Naive thymus-derived CD4-positive, alpha-beta T cell (primary cell): ENCODE measurements around the gene CALCOCO2. TPM values are rescaled to one million over a fixed set of nuclear protein-coding genes. Genes with fewer than 3 reads are reported as not detected.

Experiments used
- ATAC-seq: fragments of 150-1000 bp; cut with Tn5 transposase; 2 replicates; pipeline ENCODE4 v1.10.0; 2021; ENCODE audit warnings: mild to moderate bottlenecking, moderate library complexity
- CTCF ChIA-PET: fragments of 350-600 bp; sonication (Branson Sonifier 250); formaldehyde crosslinking; loops from one replicate; lab custom pipeline; 2021; ENCODE audit warnings: antibody characterized with exemption; lab: Charles Lee
- POLR2A ChIA-PET: fragments of 350-600 bp; sonication (Branson Sonifier 250); formaldehyde crosslinking; loops from one replicate; lab custom pipeline; 2021; ENCODE audit warnings: antibody characterized with exemption, inconsistent platforms; lab: Charles Lee
- DNase-seq, 9 donors: peaks; one replicate each; pipeline versions ENCODE4 v3.0.0 to v3.0.0-alpha.2; 2020 to 2022; ENCODE audit warnings: mixed read lengths in 1 of 9
- H3K27ac ChIP-seq: one replicate; pipeline ENCODE4 v1.7.0; 2013; ENCODE audit warnings: mild to moderate bottlenecking, low read depth, low read length, moderate library complexity
- H3K27me3 ChIP-seq, 2 donors: one replicate each; pipeline ENCODE4 v1.7.0; 2013; ENCODE audit warnings: low read length in 2 of 2, mild to moderate bottlenecking in 2 of 2, moderate library complexity in 2 of 2; ENCODE audit not compliant: control insufficient read depth in 2 of 2, insufficient read depth in 2 of 2
- H3K36me3 ChIP-seq, 3 experiments: 1 replicate in 2 of 3; 2 replicates in 1 of 3; pipeline ENCODE4 v1.7.0; 2013; ENCODE audit warnings: low read length in 3 of 3, mild to moderate bottlenecking in 3 of 3, moderate library complexity in 1 of 3; ENCODE audit not compliant: insufficient read depth in 3 of 3, control insufficient read depth in 2 of 3
- H3K4me1 ChIP-seq, 2 donors: one replicate each; pipeline ENCODE4 v1.7.0; 2013; ENCODE audit warnings: low read length in 2 of 2, mild to moderate bottlenecking in 2 of 2, moderate library complexity in 1 of 2; ENCODE audit not compliant: control insufficient read depth in 2 of 2, insufficient read depth in 2 of 2
- H3K4me3 ChIP-seq: 2 replicates; pipeline ENCODE4 v1.7.0; 2013; ENCODE audit warnings: mild to moderate bottlenecking, low read length
- H3K9me3 ChIP-seq, 3 experiments: 1 replicate in 2 of 3; 2 replicates in 1 of 3; pipeline ENCODE4 v1.7.0; 2013; ENCODE audit warnings: low read length in 3 of 3; ENCODE audit not compliant: control insufficient read depth in 2 of 3
- H3K27ac Mint-ChIP-seq, 9 donors: one replicate each; pipeline ENCODE4 v1.8.0; 2020 to 2022; ENCODE audit warnings: mixed read lengths in 9 of 9, mild to moderate bottlenecking in 8 of 9, moderate library complexity in 5 of 9, inconsistent platforms in 2 of 9
- H3K27me3 Mint-ChIP-seq, 5 donors: one replicate each; pipeline ENCODE4 v1.8.0; 2021 to 2022; ENCODE audit warnings: mixed read lengths in 5 of 5, mild to moderate bottlenecking in 1 of 5
- H3K36me3 Mint-ChIP-seq, 5 donors: one replicate each; pipeline ENCODE4 v1.8.0; 2020 to 2022; ENCODE audit warnings: mixed read lengths in 5 of 5, mild to moderate bottlenecking in 3 of 5, inconsistent platforms in 1 of 5
- H3K4me1 Mint-ChIP-seq, 7 donors: one replicate each; pipeline ENCODE4 v1.8.0; 2020 to 2022; ENCODE audit warnings: mixed read lengths in 7 of 7, mild to moderate bottlenecking in 3 of 7, inconsistent platforms in 1 of 7
- H3K4me3 Mint-ChIP-seq, 10 donors: one replicate each; pipeline ENCODE4 v1.8.0; 2020 to 2022; ENCODE audit warnings: mild to moderate bottlenecking in 10 of 10, mixed read lengths in 10 of 10, moderate library complexity in 6 of 10, inconsistent platforms in 2 of 10
- H3K9me3 Mint-ChIP-seq, 11 donors: one replicate each; pipeline ENCODE4 v1.8.0; 2020 to 2022; ENCODE audit warnings: mixed read lengths in 11 of 11, mild to moderate bottlenecking in 4 of 11, inconsistent platforms in 1 of 11, moderate library complexity in 1 of 11
- intact Hi-C, 2 donors: fragments of 100-400 bp; cut with micrococcal nuclease; formaldehyde crosslinking; loops; one replicate each; pipeline ENCODE4 v1.15.1; 2023
- polyA plus RNA-seq, 2 donors: library from polyadenylated mRNA; unstranded; fragments of 300-500 nt; fragmentation: Illumina TruSeq; gene quantifications; one replicate each; pipeline ENCODE4 v1.2.3, GENCODE V29; 2021
- total RNA-seq, 6 experiments: library from RNA in 5 of 6; stranded (reverse) in 5 of 6; gene quantifications; 1 replicate in 5 of 6; 2 replicates in 1 of 6; pipeline ENCODE4 v1.2.3 and lab custom pipeline; 2021 to 2026

Gene CALCOCO2
- total and polyA plus RNA-seq, 7 experiments from 2014 or later, result 129 to 208 (median 157) TPM

- Mint-ChIP-seq H3K4me3 (no peak overlapping the region), H3K4me1 (peaks cover 7 to 15% (median 12%) of the 10 kb centered on the region in 7 donors), H3K36me3 (no peaks in the 10 kb centered on the region), H3K9me3 (peaks cover 0 to 2% (median 0%) of the 10 kb centered on the region in 11 donors), H3K27me3 (peaks cover 0 to 49% (median 11%) of the 10 kb centered on the region in 5 donors), H3K27ac (no peak overlapping the region)
- Histone ChIP-seq H3K4me1 (peaks cover 0 to 5% of the 10 kb centered on the region in 2 donors), H3K27ac (no peak overlapping the region), H3K36me3 (no peaks in the 10 kb centered on the region), H3K27me3 (no peaks in the 10 kb centered on the region), H3K9me3 (no peaks in the 10 kb centered on the region), H3K4me3 (no peak overlapping the region)
- intact Hi-C loops, result no loop called here
- ChIA-PET CTCF (interaction anchor here (0.9 to 9.4 kb wide), 4 partner anchors 8 to 72 kb away, joined by 3 to 112 read pairs (median 7); no protein-coding TSS in a partner anchor), POLR2A (interaction anchor here (0.7 kb wide), 1 partner anchor 14 kb away, joined by 4 read pairs; no protein-coding TSS in a partner anchor)
- no peak for DNase-seq
- no peak for ATAC-seq
Measured at GRCh38 chr17:48812001-48812400, 18.8 kb upstream of the CALCOCO2 start.

GRCh38 chr17:48814504-48814903 is 16.3 kb upstream of the CALCOCO2 start:
- ATAC-seq (no peak), DNase-seq (peak; percentile 19 to 66 (median 55))
- intact Hi-C loops, result loop anchor here (1.0 to 2.0 kb wide), 2 partner anchors 65 to 218 kb away; no protein-coding TSS in a partner anchor
- Mint-ChIP-seq H3K9me3 (peaks cover 0 to 2% (median 0%) of the 10 kb centered on the region in 11 donors), H3K4me1 (peaks cover 9 to 24% (median 15%) of the 10 kb centered on the region in 7 donors), H3K27me3 (peaks cover 0 to 69% (median 17%) of the 10 kb centered on the region in 5 donors), H3K27ac (no peak overlapping the region), H3K36me3 (no peaks in the 10 kb centered on the region), H3K4me3 (no peak overlapping the region)
- H3K27me3 ChIP-seq, result no peaks in the 10 kb centered on the region
- H3K27ac ChIP-seq, result no peak overlapping the region
- ChIA-PET CTCF (interaction anchor here (1.1 to 9.4 kb wide), 6 partner anchors 8 to 64 kb away, joined by 3 to 112 read pairs (median 4); no protein-coding TSS in a partner anchor), POLR2A (no interaction called here)
- H3K4me1 ChIP-seq, result peaks cover 0 to 13% of the 10 kb centered on the region in 2 donors
- H3K4me3 ChIP-seq, result no peak overlapping the region
- H3K9me3 ChIP-seq, result no peaks in the 10 kb centered on the region
- no peaks in the 10 kb centered on the region for H3K36me3 ChIP-seq

- Mint-ChIP-seq H3K4me3 (peak overlapping the region in 2 of 10 donors; percentile 10 to 47), H3K36me3 (no peaks in the 10 kb centered on the region), H3K27ac (peak overlapping the region in 1 of 9 donors; percentile 11), H3K4me1 (peaks cover 9 to 24% (median 15%) of the 10 kb centered on the region in 7 donors), H3K27me3 (peaks cover 0 to 71% (median 17%) of the 10 kb centered on the region in 5 donors), H3K9me3 (no peaks in the 10 kb centered on the region)
- ChIA-PET CTCF (interaction anchor here (0.7 to 9.4 kb wide), 8 partner anchors 8 to 64 kb away, joined by 3 to 112 read pairs (median 5); no protein-coding TSS in a partner anchor), POLR2A (no interaction called here)
- Histone ChIP-seq H3K27me3 (no peaks in the 10 kb centered on the region), H3K9me3 (no peaks in the 10 kb centered on the region), H3K36me3 (no peaks in the 10 kb centered on the region), H3K4me1 (peaks cover 0 to 13% of the 10 kb centered on the region in 2 donors), H3K4me3 (no peak overlapping the region), H3K27ac (no peak overlapping the region)
- intact Hi-C loops, result loop anchor here in 1 of 2 donors (2.0 kb wide), 1 partner anchor 217 kb away; no protein-coding TSS in a partner anchor
- DNase-seq (no peak), ATAC-seq (no peak)
Measured at GRCh38 chr17:48815311-48815710, 15.5 kb upstream of the CALCOCO2 start.

GRCh38 chr17:48816438-48816773 is 14.4 kb upstream of the CALCOCO2 start:
- Histone ChIP-seq H3K27me3 (no peaks in the 10 kb centered on the region), H3K9me3 (no peaks in the 10 kb centered on the region), H3K4me1 (peaks cover 0 to 13% of the 10 kb centered on the region in 2 donors), H3K36me3 (no peaks in the 10 kb centered on the region), H3K27ac (no peak overlapping the region), H3K4me3 (peak overlapping the region; percentile 60)
- no peak for ATAC-seq
- POLR2A ChIA-PET, result interaction anchor here (1.6 kb wide), 1 partner anchor 27 kb away, joined by 3 read pairs; no protein-coding TSS in a partner anchor
- no peak for DNase-seq
- H3K9me3 Mint-ChIP-seq, result no peaks in the 10 kb centered on the region
- H3K36me3 Mint-ChIP-seq, result no peaks in the 10 kb centered on the region
- CTCF ChIA-PET, result interaction anchor here (1.0 to 9.4 kb wide), 7 partner anchors 9 to 68 kb away, joined by 3 to 112 read pairs (median 6); no protein-coding TSS in a partner anchor
- peaks cover 0 to 77% (median 17%) of the 10 kb centered on the region in 5 donors for H3K27me3 Mint-ChIP-seq
- H3K27ac Mint-ChIP-seq, result peak overlapping the region in 1 of 9 donors; percentile 3
- H3K4me1 Mint-ChIP-seq, result peaks cover 9 to 24% (median 15%) of the 10 kb centered on the region in 7 donors
- intact Hi-C loops, result loop anchor here (2.0 kb wide), 2 partner anchors 14 to 24 kb away; partner anchors contain the start of gene CALCOCO2 (in 1 of the 2)
- peak overlapping the region; percentile 59 to 89 (median 84) for H3K4me3 Mint-ChIP-seq

GRCh38 chr17:48816774-48817590 is 13.9 kb upstream of the CALCOCO2 start, which contains the start of gene TTLL6:
Gene TTLL6 (minus strand): TSS chr17:48817229. CDS start chr17:48817072, 157 bp downstream.
- Histone ChIP-seq H3K27me3 (no peaks in the 10 kb centered on the region), H3K27ac (no peak within 1 kb of the TSS), H3K9me3 (no peaks in the 10 kb centered on the region), H3K4me1 (peaks cover 0 to 13% of the 10 kb centered on the region in 2 donors), H3K36me3 (no peaks in the 10 kb centered on the region), H3K4me3 (peak within 1 kb of the TSS; percentile 60)
- Mint-ChIP-seq H3K4me1 (peaks cover 9 to 24% (median 15%) of the 10 kb centered on the region in 7 donors), H3K4me3 (peak within 1 kb of the TSS; percentile 77 to 89 (median 85)), H3K27me3 (peaks cover 0 to 79% (median 17%) of the 10 kb centered on the region in 5 donors), H3K9me3 (no peaks in the 10 kb centered on the region), H3K27ac (peak within 1 kb of the TSS in 3 of 9 donors; percentile 3 to 74 (median 14)), H3K36me3 (no peaks in the 10 kb centered on the region)
- ChIA-PET CTCF (interaction anchor here (0.6 to 9.4 kb wide), 6 partner anchors 12 to 69 kb away, joined by 3 to 112 read pairs (median 5); no protein-coding TSS in a partner anchor), POLR2A (interaction anchor here (1.0 to 1.6 kb wide), 3 partner anchors 24 to 33 kb away, joined by 3 read pairs; no protein-coding TSS in a partner anchor)
- intact Hi-C loops, result loop anchor here (1.0 to 2.0 kb wide), 4 partner anchors 14 to 24 kb away; partner anchors contain the start of gene CALCOCO2 (in 2 of the 2)
- ATAC-seq (peak; percentile 98), DNase-seq (peak; percentile 54 to 90 (median 80))

GRCh38 chr17:48818361-48818841 is 12.4 kb upstream of the CALCOCO2 start:
- Histone ChIP-seq H3K4me1 (peaks cover 0 to 13% of the 10 kb centered on the region in 2 donors), H3K4me3 (no peak overlapping the region), H3K27ac (no peak overlapping the region), H3K36me3 (no peaks in the 10 kb centered on the region), H3K27me3 (no peaks in the 10 kb centered on the region), H3K9me3 (no peaks in the 10 kb centered on the region)
- CTCF ChIA-PET, result interaction anchor here (1.0 to 9.4 kb wide), 2 partner anchors 21 to 60 kb away, joined by 4 to 112 read pairs; no protein-coding TSS in a partner anchor
- Mint-ChIP-seq H3K4me1 (peaks cover 9 to 24% (median 15%) of the 10 kb centered on the region in 7 donors), H3K9me3 (no peaks in the 10 kb centered on the region), H3K27me3 (peaks cover 0 to 80% (median 20%) of the 10 kb centered on the region in 5 donors), H3K36me3 (no peaks in the 10 kb centered on the region), H3K27ac (peak overlapping the region in 1 of 9 donors; percentile 58), H3K4me3 (peak overlapping the region in 5 of 10 donors; percentile 8 to 81 (median 49))
- no peak for DNase-seq
- intact Hi-C loops, result no loop called here
- POLR2A ChIA-PET, result interaction anchor here (0.8 to 1.1 kb wide), 2 partner anchors 13 to 22 kb away, joined by 3 read pairs; no protein-coding TSS in a partner anchor
- no peak for ATAC-seq
